ENCODE results near the gene ZNF341.

The ZNF341 gene

DNA sequence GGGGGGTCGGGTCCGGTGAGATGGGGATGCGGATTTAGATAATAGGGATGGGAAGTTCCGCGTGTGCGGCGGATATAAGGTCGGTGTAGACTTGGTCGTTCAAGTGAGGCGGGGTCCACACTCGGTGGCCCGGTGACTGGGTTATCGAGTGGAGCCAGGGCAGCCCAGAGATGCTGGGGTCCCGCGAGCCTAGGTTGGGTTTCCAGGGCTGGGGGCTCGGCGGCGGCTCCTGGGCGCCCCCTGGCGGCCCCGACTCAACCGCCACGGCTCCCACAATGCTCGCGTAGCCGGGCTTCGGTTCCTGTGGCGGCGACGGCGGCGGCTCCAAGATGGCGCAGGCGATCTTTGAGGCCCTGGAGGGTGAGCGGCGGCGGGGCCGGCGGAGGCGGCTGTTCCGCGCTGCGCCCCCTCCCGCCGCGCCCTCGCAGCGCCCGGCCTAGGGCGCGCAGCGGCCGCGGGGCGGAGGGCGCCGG is at the start of gene ZNF341:
TSS of gene ZNF341 (plus strand) at position 304 of the 473 bp plus-strand sequence. CDS start at position 330, 26 bp downstream.
- TF ChIP-seq, protein P1, sequence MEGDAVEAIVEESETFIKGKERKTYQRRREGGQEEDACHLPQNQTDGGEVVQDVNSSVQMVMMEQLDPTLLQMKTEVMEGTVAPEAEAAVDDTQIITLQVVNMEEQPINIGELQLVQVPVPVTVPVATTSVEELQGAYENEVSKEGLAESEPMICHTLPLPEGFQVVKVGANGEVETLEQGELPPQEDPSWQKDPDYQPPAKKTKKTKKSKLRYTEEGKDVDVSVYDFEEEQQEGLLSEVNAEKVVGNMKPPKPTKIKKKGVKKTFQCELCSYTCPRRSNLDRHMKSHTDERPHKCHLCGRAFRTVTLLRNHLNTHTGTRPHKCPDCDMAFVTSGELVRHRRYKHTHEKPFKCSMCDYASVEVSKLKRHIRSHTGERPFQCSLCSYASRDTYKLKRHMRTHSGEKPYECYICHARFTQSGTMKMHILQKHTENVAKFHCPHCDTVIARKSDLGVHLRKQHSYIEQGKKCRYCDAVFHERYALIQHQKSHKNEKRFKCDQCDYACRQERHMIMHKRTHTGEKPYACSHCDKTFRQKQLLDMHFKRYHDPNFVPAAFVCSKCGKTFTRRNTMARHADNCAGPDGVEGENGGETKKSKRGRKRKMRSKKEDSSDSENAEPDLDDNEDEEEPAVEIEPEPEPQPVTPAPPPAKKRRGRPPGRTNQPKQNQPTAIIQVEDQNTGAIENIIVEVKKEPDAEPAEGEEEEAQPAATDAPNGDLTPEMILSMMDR (conservative IDR thresholded peaks at IDR 0.05; ENCODE audit: low read depth), result peak; percentile 98
- no peak for DNase-seq (ENCODE audit: low spot score)
- POLR2A ChIA-PET (ENCODE audit: low non-redundant PET), result interaction anchor here (0.7 to 1.4 kb wide), 3 partner anchors 47 to 79 kb away, joined by 3 to 6 read pairs (median 4); partner anchors contain the start of gene CHMP4B
- CTCF ChIA-PET, result interaction anchor here (0.6 to 1.8 kb wide), 5 partner anchors 8 to 115 kb away, joined by 3 to 6 read pairs (median 3); partner anchors contain the start of gene CHMP4B
- H3K27ac ChIP-seq, result peak within 1 kb of the TSS; percentile 92

DNA sequence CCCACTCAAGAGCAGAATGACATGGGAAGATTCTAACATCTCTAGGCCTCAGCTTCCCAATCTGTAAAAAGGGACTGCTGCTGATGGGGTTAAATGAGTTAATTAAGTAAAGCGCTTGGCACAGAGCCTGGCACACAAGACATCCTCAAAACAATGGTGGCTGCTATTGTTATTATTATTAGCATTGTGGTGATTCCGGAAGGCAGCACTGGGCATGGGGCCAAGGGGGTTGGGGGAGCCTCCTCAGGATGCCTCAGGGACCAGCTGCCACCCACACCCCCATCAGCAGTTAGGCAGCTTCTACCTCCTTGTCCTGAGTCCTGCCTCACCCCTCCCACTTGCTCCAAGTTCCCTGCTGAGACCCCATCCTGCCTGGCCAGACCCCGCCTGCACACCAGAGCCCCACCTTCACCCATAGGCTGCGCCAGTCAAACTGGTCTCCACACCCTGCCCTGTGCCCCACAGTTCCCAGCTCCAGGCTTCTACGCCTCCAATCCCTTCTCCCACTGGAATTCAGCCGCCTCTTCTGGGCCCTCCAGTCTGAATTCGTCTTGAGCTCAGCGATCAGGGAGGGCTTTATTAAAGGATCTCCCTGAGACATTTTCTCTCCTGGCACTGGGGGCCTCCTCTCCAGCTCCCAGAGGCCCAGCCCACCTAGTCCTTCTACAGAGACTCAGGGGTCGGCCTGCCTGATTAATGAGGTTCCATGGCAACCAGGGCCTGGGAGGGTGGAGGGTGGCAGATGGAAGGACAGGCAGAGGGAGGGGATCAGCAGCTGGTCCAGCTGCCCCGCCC is 47.1 kb upstream of the ZNF341 start:
- no peak for DNase-seq (ENCODE audit: low spot score)
- CTCF ChIA-PET, result interaction anchor here (0.7 to 2.2 kb wide), 6 partner anchors 9 to 48 kb away, joined by 3 to 14 read pairs (median 4); partner anchors contain the start of gene ACTL10
- TF ChIP-seq, protein P1 (conservative IDR thresholded peaks at IDR 0.05; ENCODE audit: low read depth), result no peak
- POLR2A ChIA-PET (ENCODE audit: low non-redundant PET), result interaction anchor here (1.1 kb wide), 1 partner anchor 48 kb away, joined by 3 read pairs; the partner anchor contains the start of gene ZNF341
- H3K27ac ChIP-seq, result peak overlapping the region; percentile 90

DNA sequence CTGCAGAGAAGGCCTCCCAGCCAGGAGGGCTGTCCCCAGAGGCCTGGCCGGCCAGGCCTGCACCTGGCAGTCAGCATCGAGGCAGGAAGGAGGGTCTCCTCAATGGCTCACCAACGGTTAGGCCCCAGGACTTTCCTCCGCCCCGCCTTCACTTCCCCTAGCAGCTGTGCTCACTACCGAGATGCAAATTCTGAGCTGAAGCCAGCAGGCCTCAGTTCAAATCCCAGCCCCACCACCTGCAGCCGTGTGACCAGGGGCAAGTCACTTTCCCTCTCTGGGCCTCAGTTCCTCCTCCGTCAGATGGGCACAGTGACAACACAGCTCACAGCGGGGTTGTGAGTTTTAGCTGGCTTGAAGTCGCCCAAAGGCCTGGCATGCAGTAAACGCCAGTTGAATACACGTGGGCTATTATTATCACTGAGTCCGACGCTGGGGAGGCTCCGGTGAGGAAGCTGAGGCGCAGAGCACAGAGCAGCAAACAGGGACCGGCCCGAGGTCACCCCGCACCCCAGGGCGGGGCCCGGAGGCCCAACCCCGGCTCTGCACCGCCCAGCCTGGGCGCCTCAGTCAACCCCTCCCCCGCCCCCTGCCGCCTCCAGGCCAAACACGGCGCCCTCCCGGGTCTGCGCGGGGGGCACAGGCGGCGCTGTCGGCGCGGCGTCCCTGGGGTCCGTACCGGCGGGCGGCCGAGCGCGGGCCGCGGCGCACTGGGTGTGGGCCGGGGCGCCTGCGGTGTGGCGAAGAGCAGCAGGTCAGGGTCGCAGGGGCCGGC is 46.3 kb upstream of the ZNF341 start:
- ChIA-PET POLR2A (ENCODE audit: low non-redundant PET) (interaction anchor here (0.6 to 1.1 kb wide), 2 partner anchors 18 to 47 kb away, joined by 3 read pairs; partner anchors contain the start of gene ZNF341), CTCF (interaction anchor here (0.7 to 2.2 kb wide), 5 partner anchors 8 to 47 kb away, joined by 3 to 14 read pairs (median 5); partner anchors contain the start of gene ACTL10)
- TF ChIP-seq, protein P1 (conservative IDR thresholded peaks at IDR 0.05; ENCODE audit: low read depth), result no peak
- peak overlapping the region; percentile 90 for H3K27ac ChIP-seq
- peak; percentile 80 for DNase-seq (ENCODE audit: low spot score)

DNA sequence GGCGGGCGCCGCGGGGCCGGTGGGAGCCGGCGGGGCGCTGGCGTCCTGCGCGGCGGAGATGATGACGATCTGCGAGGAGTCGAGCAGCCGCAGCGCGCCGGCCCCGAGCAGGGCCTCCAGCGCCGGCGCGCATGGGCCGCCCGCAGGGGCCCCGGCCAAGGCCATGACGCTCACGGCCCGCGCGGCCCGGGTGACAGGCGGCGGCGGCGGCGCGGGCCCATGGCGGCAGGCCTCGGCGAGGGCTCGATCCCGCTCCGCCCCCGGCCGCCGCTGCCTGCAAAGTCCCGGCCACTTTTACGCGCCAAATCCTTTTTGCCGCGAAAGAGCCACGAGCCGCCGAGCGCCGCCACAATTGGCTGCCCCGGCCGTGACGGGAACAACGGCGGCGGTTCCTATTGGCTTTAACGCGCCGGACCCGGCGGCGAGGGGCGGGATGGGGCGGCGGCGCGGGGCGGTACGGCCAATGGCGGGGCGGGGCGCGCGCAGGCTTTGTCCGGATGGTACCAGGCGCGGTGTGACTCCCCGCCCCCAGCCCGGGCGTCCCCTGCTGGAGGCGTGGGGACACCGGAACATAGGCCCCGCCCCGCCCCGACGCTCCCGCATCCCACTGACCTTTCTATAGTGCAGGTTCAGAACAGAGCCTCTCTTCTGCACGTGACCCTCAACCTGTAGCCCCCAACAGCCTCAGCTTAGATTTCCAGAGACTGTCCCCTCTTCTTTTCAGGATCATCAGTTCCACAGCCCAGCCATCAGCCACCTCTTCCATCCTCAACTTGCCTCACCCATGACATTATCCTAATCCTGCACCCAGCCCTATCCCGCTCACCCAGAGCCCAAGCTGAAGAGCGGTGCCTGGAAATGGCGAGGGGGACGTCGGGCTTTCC is 45.5 kb upstream of the ZNF341 start, which contains the start of gene E2F1:
TSS of gene E2F1 (minus strand) at position 286 of the 884 bp plus-strand sequence. CDS start at position 165, 121 bp downstream.
- ChIA-PET CTCF (interaction anchor here (0.5 to 1.0 kb wide), 4 partner anchors 19 to 179 kb away, joined by 3 to 7 read pairs (median 4); partner anchors contain the start of gene ACTL10), POLR2A (ENCODE audit: low non-redundant PET) (interaction anchor here (0.6 kb wide), 1 partner anchor 19 kb away, joined by 3 read pairs; no protein-coding TSS in a partner anchor)
- peak within 1 kb of the TSS; percentile 90 for H3K27ac ChIP-seq
- TF ChIP-seq, protein P1 (conservative IDR thresholded peaks at IDR 0.05; ENCODE audit: low read depth), result no peak; the same call in 1 of the 2 replicates
- peak; percentile 99 for DNase-seq (ENCODE audit: low spot score)

DNA sequence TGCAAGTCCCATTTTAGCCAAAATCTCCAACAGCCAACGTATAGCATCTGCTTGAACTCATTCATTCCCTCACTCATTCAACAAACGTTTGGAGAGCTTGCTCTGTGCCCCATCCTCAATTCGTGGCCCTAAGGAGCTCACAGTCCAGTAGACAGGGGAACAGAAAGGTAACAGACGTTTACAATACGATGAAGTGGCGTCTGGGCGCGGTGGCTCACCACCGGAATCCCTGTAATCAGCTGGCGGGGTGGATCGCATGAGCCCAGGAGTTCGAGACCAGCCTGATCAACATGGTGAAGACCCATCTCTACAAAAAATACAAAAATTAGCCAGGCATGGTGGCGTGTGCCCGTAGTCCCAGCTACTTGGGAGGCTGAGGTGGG is 44.8 kb upstream of the ZNF341 start:
- peak overlapping the region; percentile 90 for H3K27ac ChIP-seq
- POLR2A ChIA-PET (ENCODE audit: low non-redundant PET), result no interaction called here
- CTCF ChIA-PET, result interaction anchor here (0.5 to 0.7 kb wide), 2 partner anchors 33 to 180 kb away, joined by 3 read pairs; no protein-coding TSS in a partner anchor
- TF ChIP-seq, protein P1 (conservative IDR thresholded peaks at IDR 0.05; ENCODE audit: low read depth), result no peak
- no peak for DNase-seq (ENCODE audit: low spot score)
